HUES6 (cell line): ENCODE results near the gene HSPB2.
"Not testable (repeated sequence)": the region's sequence is repeated elsewhere in the genome, so short reads cannot be mapped to it uniquely, and the experiment has no call there.

Source experiments
- H3K27ac ChIP-seq: 2 replicates; pipeline ENCODE4 v1.7.0; 2013; ENCODE audit warnings: low read depth, mild to moderate bottlenecking, low read length, inconsistent platforms
- H3K27me3 ChIP-seq: 2 replicates; pipeline ENCODE4 v1.6.1; 2013; ENCODE audit warnings: low read length; ENCODE audit not compliant: control insufficient read depth, insufficient read depth
- H3K36me3 ChIP-seq: 2 replicates; pipeline ENCODE4 v1.6.1; 2013; ENCODE audit warnings: low read length; ENCODE audit not compliant: control insufficient read depth, insufficient read depth
- H3K4me1 ChIP-seq: 2 replicates; pipeline ENCODE4 v1.6.1; 2013; ENCODE audit warnings: low read length; ENCODE audit not compliant: control insufficient read depth, insufficient read depth
- H3K4me3 ChIP-seq: 2 replicates; pipeline ENCODE4 v1.5.1; 2013; ENCODE audit warnings: low read depth, low read length
- H3K9ac ChIP-seq: one replicate; pipeline ENCODE4 v1.6.1; 2013; ENCODE audit warnings: mild to moderate bottlenecking, low read length
- H3K9me3 ChIP-seq: 2 replicates; pipeline ENCODE4 v1.6.1; 2013; ENCODE audit warnings: low read depth, low read length; ENCODE audit not compliant: control insufficient read depth, insufficient read depth

HSPB2 gene, protein sequence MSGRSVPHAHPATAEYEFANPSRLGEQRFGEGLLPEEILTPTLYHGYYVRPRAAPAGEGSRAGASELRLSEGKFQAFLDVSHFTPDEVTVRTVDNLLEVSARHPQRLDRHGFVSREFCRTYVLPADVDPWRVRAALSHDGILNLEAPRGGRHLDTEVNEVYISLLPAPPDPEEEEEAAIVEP

DNA sequence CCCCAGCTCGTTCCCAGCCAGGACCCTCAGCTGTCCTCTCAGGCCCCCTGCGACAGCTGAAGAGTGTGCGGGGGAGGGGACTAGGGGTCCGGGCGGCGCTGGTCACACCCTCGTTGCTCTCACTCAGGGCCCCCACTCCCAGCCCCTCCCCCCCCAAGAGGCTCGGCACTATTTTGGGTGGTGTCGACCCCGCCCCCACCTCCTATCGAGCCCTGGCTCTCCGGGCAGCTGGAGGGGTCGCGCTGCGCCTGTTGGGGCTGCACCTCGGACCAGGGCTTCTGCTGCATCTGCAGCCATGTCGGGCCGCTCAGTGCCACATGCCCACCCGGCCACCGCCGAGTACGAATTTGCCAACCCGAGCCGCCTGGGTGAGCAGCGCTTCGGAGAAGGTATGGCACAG is at the start of gene HSPB2:
TSS of gene HSPB2 (plus strand) at position 200 of the 400 bp plus-strand sequence. CDS start at position 296, 96 bp downstream.
- H3K36me3 ChIP-seq: no peaks in the 10 kb centered on the region
- no peak within 1 kb of the TSS for H3K27ac ChIP-seq
- no peak within 1 kb of the TSS for H3K4me3 ChIP-seq
- H3K9ac ChIP-seq: no peak within 1 kb of the TSS
- peaks cover 24% of the 10 kb centered on the region for H3K4me1 ChIP-seq
- no peaks in the 10 kb centered on the region for H3K27me3 ChIP-seq
- H3K9me3 ChIP-seq: no peaks in the 10 kb centered on the region

DNA sequence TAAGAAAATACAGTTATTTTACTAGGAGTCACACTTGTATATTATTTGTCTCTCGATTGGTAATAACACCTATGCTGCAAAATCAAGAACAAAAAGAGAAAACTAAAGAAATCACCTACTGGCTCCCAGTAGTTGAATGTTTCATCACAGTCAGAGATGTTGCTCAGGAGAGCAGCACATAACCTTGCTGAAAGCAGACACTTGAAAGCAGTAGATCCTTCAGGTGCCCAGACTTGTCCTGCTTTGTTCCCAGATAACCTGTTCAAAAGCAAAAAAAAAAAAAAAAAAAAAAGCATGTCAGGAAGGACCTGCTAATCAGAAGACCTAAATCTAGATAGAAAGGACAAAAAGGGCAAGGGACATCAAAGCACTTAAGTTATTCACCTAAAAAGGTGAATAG is 42.4 kb upstream of the HSPB2 start:
- Histone ChIP-seq H3K36me3 (peaks cover 24% of the 10 kb centered on the region), H3K9ac (no peak overlapping the region), H3K4me3 (peak overlapping the region; percentile 87), H3K27ac (no peak overlapping the region), H3K4me1 (peaks cover 8% of the 10 kb centered on the region; the same call in 1 of the 2 replicates), H3K9me3 (no peaks in the 10 kb centered on the region), H3K27me3 (no peaks in the 10 kb centered on the region)

DNA sequence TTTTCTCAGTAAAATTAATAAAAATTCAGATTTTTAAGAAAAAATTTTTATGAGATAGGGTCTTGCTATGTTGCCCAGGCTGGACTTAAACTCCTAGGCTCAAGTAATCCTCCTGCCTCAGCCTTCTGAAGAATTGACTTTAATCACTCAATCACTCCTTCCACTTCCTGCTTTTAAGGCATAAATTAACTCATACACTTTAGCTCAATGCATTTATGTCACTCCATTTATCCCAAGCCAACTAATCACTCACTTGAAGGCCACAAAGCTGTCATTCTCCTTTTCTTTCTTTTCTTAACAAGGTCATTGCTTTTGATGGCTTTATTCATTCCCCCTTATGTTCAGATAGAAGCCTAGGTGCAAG is 42.0 kb upstream of the HSPB2 start:
- Histone ChIP-seq H3K27me3 (no peaks in the 10 kb centered on the region), H3K36me3 (peaks cover 21% of the 10 kb centered on the region), H3K9me3 (no peaks in the 10 kb centered on the region), H3K4me1 (peaks cover 8% of the 10 kb centered on the region; the same call in 1 of the 2 replicates), H3K4me3 (peak overlapping the region; percentile 87), H3K9ac (peak overlapping the region; percentile 79), H3K27ac (no peak overlapping the region)

DNA sequence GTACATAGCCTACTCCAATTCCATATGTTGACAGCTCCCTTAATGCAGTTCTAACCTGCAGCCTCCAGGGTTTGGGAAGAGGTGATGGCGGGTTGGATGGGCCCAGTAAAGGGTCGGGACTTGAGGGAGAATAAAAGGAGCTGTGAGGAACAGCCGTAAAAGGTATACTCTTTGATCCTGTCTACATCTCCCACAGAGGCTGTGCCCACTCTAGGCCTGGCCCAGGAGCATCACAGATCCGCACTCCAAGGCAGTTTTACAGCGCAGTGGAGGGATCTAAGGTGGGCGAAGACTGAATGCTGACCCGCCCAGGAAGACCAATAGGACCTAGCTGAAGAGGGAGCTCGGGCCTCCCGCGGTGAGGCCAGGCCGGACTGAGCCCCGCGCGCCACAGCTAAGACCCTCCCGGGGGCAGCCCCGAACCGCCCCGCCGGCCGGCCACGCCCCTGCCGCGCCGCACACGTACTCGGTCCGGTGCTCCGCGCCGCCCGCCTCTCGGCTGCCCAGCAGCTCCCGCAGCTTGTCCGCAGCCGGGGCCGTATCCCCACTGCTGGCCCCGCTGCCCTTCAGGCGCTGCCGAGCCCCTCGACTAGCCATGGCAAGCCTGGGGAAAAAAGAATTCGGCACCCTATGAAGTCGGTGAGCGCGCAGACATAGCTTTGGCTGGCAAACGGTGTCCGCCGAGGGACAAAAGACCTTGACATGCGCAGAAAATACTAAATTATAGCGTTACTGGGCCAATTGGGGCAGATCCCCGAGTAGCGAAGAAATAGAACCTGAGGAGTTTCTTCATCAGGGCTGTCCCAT is 41.4 kb upstream of the HSPB2 start, which contains the start of gene ALG9:
TSS of gene ALG9 (minus strand) at position 696 of the 807 bp plus-strand sequence. CDS start at position 597, 99 bp downstream.
- Histone ChIP-seq H3K9ac (peak within 1 kb of the TSS; percentile 79), H3K4me1 (peaks cover 8% of the 10 kb centered on the region; the same call in 1 of the 2 replicates), H3K9me3 (no peaks in the 10 kb centered on the region), H3K27ac (no peak within 1 kb of the TSS; the same call in 1 of the 2 replicates), H3K27me3 (no peaks in the 10 kb centered on the region), H3K4me3 (peak within 1 kb of the TSS; percentile 87), H3K36me3 (peaks cover 19% of the 10 kb centered on the region)

DNA sequence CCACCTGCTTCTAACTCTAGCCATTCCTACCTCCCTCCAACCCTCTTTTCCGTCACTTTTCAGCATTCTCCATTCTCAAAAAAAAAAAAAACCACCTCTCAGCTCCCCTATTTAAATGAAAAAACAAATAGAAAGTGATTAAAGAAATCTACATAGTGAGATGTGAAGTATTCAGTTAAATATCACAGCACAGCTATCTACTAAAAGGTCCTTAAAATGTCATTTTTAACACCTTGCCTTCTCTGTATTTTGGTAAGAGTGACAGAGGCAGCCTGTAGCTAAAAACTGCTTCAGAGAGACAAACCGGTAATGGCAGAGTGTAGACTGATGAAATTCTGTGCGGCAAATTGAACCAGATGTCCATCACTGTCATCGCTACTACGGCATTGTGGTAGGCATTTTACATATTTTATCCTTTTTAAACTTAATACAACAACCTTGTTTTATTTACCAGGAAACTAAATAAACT is 40.8 kb upstream of the HSPB2 start:
- H3K36me3 ChIP-seq: peaks cover 13% of the 10 kb centered on the region
- no peaks in the 10 kb centered on the region for H3K9me3 ChIP-seq
- H3K27me3 ChIP-seq: no peaks in the 10 kb centered on the region
- peak overlapping the region; percentile 87 for H3K4me3 ChIP-seq
- H3K27ac ChIP-seq: no peak overlapping the region
- peak overlapping the region; percentile 79 for H3K9ac ChIP-seq
- H3K4me1 ChIP-seq: peaks cover 8% of the 10 kb centered on the region; the same call in 1 of the 2 replicates

DNA sequence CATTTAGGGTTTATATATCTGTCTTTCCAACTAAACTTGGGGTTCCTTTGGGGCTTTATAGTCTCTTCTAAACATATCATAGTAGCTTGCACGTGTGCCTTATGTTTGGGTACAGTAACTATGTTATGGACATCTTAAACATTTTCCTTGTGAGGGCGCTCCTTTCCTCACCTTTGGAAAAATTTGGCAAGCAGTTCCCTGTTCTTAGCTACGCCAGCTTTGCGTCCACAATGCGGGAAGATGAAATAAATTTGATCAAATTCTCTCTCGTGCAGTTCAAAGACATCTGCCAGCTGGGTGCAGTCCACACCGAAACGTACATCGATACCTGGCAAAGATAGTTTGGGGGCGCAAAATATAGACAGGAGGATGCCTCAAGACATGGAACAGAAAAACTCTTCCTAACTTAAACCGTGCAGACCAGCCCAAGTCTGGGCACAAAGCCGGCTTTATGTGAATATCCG is 34.1 kb upstream of the HSPB2 start:
- Histone ChIP-seq H3K27ac (peak overlapping the region; percentile 56; the same call in 1 of the 2 replicates), H3K9me3 (no peaks in the 10 kb centered on the region), H3K4me1 (peaks cover 7% of the 10 kb centered on the region; the same call in 1 of the 2 replicates), H3K4me3 (peak overlapping the region; percentile 72), H3K9ac (peak overlapping the region; percentile 84), H3K36me3 (no peaks in the 10 kb centered on the region), H3K27me3 (no peaks in the 10 kb centered on the region)

DNA sequence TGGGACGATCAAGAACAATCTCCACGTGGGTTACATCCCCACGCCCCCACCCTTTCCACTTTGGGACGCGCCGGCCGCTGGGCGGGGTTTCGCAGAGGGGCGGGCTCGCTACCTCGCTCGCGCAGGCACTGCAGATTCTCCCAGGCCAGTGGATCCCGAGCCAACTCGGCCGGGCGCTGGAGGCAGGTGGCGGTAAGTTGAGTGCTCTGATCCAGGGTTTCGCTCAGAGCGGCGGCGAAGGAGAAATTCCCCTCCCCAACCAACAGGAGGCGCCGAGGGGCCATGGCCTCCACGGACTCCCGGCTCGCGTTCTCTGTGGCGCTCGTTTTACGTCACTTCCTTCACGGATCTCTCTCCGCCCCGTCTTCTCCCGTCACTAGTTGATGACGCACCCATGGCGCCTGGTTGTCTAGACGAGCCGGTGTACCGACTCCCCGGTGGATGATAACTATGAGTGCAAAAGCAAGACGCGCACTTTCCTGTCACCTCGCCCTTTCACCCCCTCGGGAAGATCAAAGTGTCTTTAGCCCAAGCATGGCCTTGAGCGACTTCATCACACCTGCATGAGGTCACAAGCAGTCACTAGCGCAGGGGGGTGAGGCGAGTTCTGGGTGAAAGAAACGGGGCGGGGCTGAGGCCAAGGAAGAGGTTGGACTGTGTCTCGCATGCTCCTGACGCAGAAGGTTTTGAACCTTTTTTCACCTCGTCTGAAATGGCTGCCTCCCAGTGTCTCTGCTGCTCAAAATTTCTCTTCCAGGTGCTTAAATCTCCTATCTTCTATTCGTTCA is 33.5 kb upstream of the HSPB2 start, which contains the start of the genes CFAP68 and FDXACB1:
TSS of gene CFAP68 (plus strand) at position 693 of the 788 bp plus-strand sequence. CDS start at position 713, 20 bp downstream.
TSS of gene FDXACB1 (minus strand) at position 317 of the 788 bp plus-strand sequence. CDS start at position 284, 33 bp downstream.
- Histone ChIP-seq H3K9ac (peak within 1 kb of the TSS; percentile 84), H3K27me3 (no peaks in the 10 kb centered on the region), H3K27ac (peak within 1 kb of the TSS; percentile 57), H3K9me3 (no peaks in the 10 kb centered on the region), H3K4me1 (peaks cover 7% of the 10 kb centered on the region; the same call in 1 of the 2 replicates), H3K36me3 (no peaks in the 10 kb centered on the region), H3K4me3 (peak within 1 kb of the TSS; percentile 72)

DNA sequence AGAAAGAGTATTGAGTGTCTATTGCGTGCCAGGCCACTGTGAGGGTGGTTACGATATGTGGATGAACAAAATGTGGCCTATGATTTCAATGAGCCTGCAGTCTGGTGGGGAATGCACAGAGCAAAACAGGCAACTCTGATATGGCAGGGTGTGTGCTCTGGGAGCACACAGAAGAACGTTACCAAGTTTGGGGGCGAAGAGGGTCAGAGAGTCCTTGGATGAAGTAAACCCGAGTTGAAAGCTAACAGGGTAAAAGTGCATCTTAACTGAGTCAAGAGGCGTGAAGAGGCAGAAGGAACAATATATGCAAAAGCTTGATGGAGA is 32.9 kb upstream of the HSPB2 start:
- peak overlapping the region; percentile 57; the same call in 1 of the 2 replicates for H3K27ac ChIP-seq

DNA sequence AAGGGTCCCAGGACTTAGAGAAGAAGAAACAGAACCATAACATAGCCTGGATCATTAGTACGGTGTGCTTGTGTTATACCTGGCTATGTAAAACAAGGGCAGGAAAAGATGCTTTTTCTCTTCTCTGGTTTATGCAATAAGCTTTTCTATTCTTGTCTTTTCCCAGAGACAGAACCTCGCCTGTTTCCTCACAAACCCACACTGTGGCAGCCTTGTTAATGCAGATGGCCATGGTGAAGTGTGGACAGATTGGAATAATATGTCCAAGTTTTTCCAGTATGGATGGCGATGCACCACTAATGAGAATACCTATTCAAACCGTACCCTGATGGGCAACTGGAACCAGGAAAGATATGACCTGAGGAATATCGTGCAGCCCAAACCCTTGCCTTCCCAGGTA is 30.3 kb upstream of the HSPB2 start:
- H3K9me3 ChIP-seq: no peaks in the 10 kb centered on the region
- H3K36me3 ChIP-seq: no peaks in the 10 kb centered on the region
- H3K4me3 ChIP-seq: no peak overlapping the region
- no peaks in the 10 kb centered on the region for H3K27me3 ChIP-seq
- no peak overlapping the region for H3K9ac ChIP-seq
- H3K27ac ChIP-seq: no peak overlapping the region
- peaks cover 7% of the 10 kb centered on the region; the same call in 1 of the 2 replicates for H3K4me1 ChIP-seq

More for the DNA sequence above, 32.9 kb upstream of the HSPB2 start:
- Histone ChIP-seq H3K4me1 (peaks cover 7% of the 10 kb centered on the region; the same call in 1 of the 2 replicates), H3K27me3 (no peaks in the 10 kb centered on the region), H3K4me3 (peak overlapping the region; percentile 72), H3K9me3 (no peaks in the 10 kb centered on the region), H3K9ac (peak overlapping the region; percentile 84), H3K36me3 (no peaks in the 10 kb centered on the region)

DNA sequence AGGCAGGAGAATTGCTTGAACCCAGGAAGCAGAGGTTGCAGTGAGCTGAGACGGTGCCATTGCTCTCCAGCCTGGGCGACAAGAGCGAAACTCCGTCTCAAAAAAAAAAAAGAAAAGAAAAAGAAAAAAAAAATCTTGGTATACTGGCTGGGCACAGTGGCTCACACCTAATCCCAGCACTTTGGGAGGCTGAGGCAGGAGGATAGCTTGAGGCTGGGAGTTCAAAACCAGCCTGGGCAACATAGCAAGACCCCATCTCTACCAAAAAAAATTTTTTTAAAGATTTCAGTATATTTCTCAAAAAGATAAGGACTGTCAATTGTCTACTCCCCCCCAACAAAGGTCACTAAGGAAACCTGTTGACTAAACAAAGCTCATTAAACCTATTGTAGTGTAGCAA is 27.5 kb upstream of the HSPB2 start:
- not testable (repeated sequence) for H3K27me3 ChIP-seq, H3K36me3 ChIP-seq, H3K4me3 ChIP-seq, H3K4me1 ChIP-seq, H3K9me3 ChIP-seq, H3K27ac ChIP-seq, H3K9ac ChIP-seq
